K562 (cell line): ENCODE data around the gene ERI2. TPM values are rescaled to one million over a fixed set of nuclear protein-coding genes. Genes with fewer than 3 reads are reported as not detected.

Experiments used
- ATAC-seq: fragments of 200-7000 bp; cut with Tn5 transposase; 3 replicates; pipeline ENCODE4 v1.9.1; 2020; ENCODE audit warnings: moderate library complexity
- BruUV-seq: library from RNA; stranded (reverse); fragments of 400-500 nt; replicated peaks from 2 replicates; lab custom pipeline; 2021; lab: Mats Ljungman, UMichigan
- CTCF ChIA-PET: fragments of 300-600 bp; formaldehyde crosslinking; extraction: SDS; loops from one replicate; lab custom pipeline; 2021; ENCODE audit warnings: low intra/inter-chr PET ratio; lab: Yijun Ruan, JAX
- POLR2A ChIA-PET: fragments of 300-600, 350-650 bp; sonication (Branson Sonifier 250); formaldehyde crosslinking; extraction: SDS; loops from one replicate; lab custom pipeline; 2021; ENCODE audit warnings: antibody characterized with exemption, inconsistent platforms; lab: Yijun Ruan, JAX
- DNase-seq, 4 experiments: peaks; one replicate each; pipeline versions ENCODE4 v3.0.0 to v3.0.0-alpha.2; 2011 to 2018; ENCODE audit warnings: low spot score in 3 of 4, mixed read lengths in 3 of 4; ENCODE audit errors: extremely low read depth in 1 of 4
- FAIRE-seq: peaks from 2 replicates; lab custom pipeline; 2011; peaks lifted over from hg19 to GRCh38; lab: Jason Lieb, UNC
- H2AFZ ChIP-seq: 2 replicates; pipeline ENCODE4 v1.6.0; 2011; ENCODE audit warnings: low read depth, low read length, control low read depth, inconsistent platforms
- H3K27ac ChIP-seq: fragments of 200-600 bp; 3 replicates; pipeline ENCODE4 v1.8.0; 2011; ENCODE audit warnings: low read depth, mild to moderate bottlenecking, control low read depth, inconsistent platforms, low read length, moderate library complexity, mixed read lengths; ENCODE audit errors: extremely low read depth
- H3K27me3 ChIP-seq, 2 experiments: fragments of 300-600 bp in 1 of 2; 2 replicates in 1 of 2; 3 replicates in 1 of 2; pipeline versions ENCODE4 v1.6.0 to v1.8.0; 2011; ENCODE audit warnings: inconsistent platforms in 2 of 2, low read length in 2 of 2, mild to moderate bottlenecking in 1 of 2, mixed read lengths in 1 of 2, moderate library complexity in 1 of 2; ENCODE audit not compliant: control insufficient read depth in 2 of 2, insufficient read depth in 2 of 2
- H3K36me3 ChIP-seq: fragments of 300-600 bp; 3 replicates; pipeline ENCODE4 v1.8.0; 2011; ENCODE audit warnings: mild to moderate bottlenecking, low read length, inconsistent platforms; ENCODE audit not compliant: control insufficient read depth, insufficient read depth
- H3K4me1 ChIP-seq, 2 experiments: fragments of 200-600 bp in 1 of 2; replicated peaks in 1 of 2; 2 replicates in 1 of 2; 3 replicates in 1 of 2; pipeline versions ENCODE4 v1.5.1 to v1.8.0; 2011; ENCODE audit warnings: inconsistent platforms in 2 of 2, low read length in 2 of 2, mild to moderate bottlenecking in 1 of 2, mixed read lengths in 1 of 2, moderate library complexity in 1 of 2; ENCODE audit not compliant: control insufficient read depth in 2 of 2, insufficient read depth in 2 of 2
- H3K4me2 ChIP-seq: 2 replicates; pipeline ENCODE4 v1.6.1; 2011; ENCODE audit warnings: low read length, control low read depth, inconsistent platforms, mixed read lengths; ENCODE audit not compliant: insufficient read depth
- H3K4me3 ChIP-seq: fragments of 200-600 bp; sonication (generic), shearing (Covaris generic); 2 replicates; pipeline ENCODE4 v1.5.1; 2016; ENCODE audit warnings: control low read depth, inconsistent platforms
- H3K79me2 ChIP-seq: fragments of 200-600 bp; 3 replicates; pipeline ENCODE4 v1.8.0; 2011; ENCODE audit warnings: low read length, inconsistent platforms; ENCODE audit not compliant: control insufficient read depth, insufficient read depth
- H3K9ac ChIP-seq, 2 experiments: 2 replicates each; pipeline versions ENCODE4 v1.6.0 to v1.6.1; 2011; ENCODE audit warnings: low read depth in 2 of 2, low read length in 2 of 2, control low read depth in 1 of 2, inconsistent platforms in 1 of 2, mild to moderate bottlenecking in 1 of 2, mixed read lengths in 1 of 2; ENCODE audit not compliant: insufficient read depth in 1 of 2
- H3K9me1 ChIP-seq: one replicate; pipeline ENCODE4 v1.6.0; 2011; ENCODE audit warnings: inconsistent platforms, mild to moderate bottlenecking, low read length, moderate library complexity; ENCODE audit not compliant: control insufficient read depth, insufficient read depth
- H3K9me3 ChIP-seq: replicated peaks from 2 replicates; pipeline ENCODE4 v1.5.1; 2011; ENCODE audit warnings: low read depth, low read length, inconsistent platforms; ENCODE audit not compliant: control insufficient read depth, insufficient read depth
- H4K20me1 ChIP-seq: replicated peaks from 2 replicates; pipeline ENCODE4 v1.6.1; 2011; ENCODE audit warnings: low read length, inconsistent platforms, mixed read lengths; ENCODE audit not compliant: control insufficient read depth, insufficient read depth
- C11orf30 ChIP-seq: fragments of 450-650 bp; IDR thresholded peaks from 2 replicates; pipeline ENCODE4 v1.6.1; 2016; ENCODE audit warnings: low read depth, mild to moderate bottlenecking
- GTF2E2 ChIP-seq: fragments of 200-800 bp; sonication (Bioruptor generic); IDR thresholded peaks from 2 replicates; pipeline ENCODE4 v1.6.1; 2016; ENCODE audit warnings: missing genetic modification characterization, missing compliant biosample characterization
- MAFF ChIP-seq: IDR thresholded peaks from 2 replicates; pipeline ENCODE4 v1.6.1; 2012; ENCODE audit warnings: low read length, improper control_type of control experiment
- NFE2 ChIP-seq: IDR thresholded peaks from 2 replicates; pipeline ENCODE4 v1.6.1; 2014; ENCODE audit warnings: antibody characterized with exemption, low read depth
- RNF2 ChIP-seq: sonication (generic); IDR thresholded peaks from 2 replicates; pipeline ENCODE4 v1.6.1; 2016
- TCFL5 ChIP-seq: fragments of 250-450 bp; sonication (Bioruptor Pico); conservative IDR thresholded peaks from 2 replicates; pipeline ENCODE4 v1.6.1; 2021; ENCODE audit warnings: mild to moderate bottlenecking, moderate library complexity, matching md5 sums
- ZNF316 ChIP-seq: fragments of 450-650 bp; IDR thresholded peaks from 2 replicates; pipeline ENCODE4 v1.6.1; 2016
- WGBS: fragments of 100-300 bp; shearing (Covaris generic); methylation state at CpG from one replicate; pipeline ENCODE4 v1.1.6; 2016; ENCODE audit warnings: low coverage, mixed read lengths; ENCODE audit not compliant: insufficient coverage; ENCODE audit errors: missing lambda C conversion rate; 5-methylcytosine and 5-hydroxymethylcytosine counted together
- in situ Hi-C: fragments of 300-500 bp; cut with MboI; formaldehyde crosslinking; loops from 4 replicates; pipeline ENCODE4 v1.15.0; 2018; ENCODE audit warnings: inconsistent platforms, mixed read lengths
- intact Hi-C: fragments of 100-400 bp; cut with micrococcal nuclease; formaldehyde crosslinking; loops from 2 replicates; pipeline ENCODE4 v1.14.2; 2022
- polyA plus RNA-seq, 8 experiments: library from polyadenylated mRNA; depleted of rRNA in 4 of 8; stranded (reverse) in 5 of 8; unstranded in 3 of 8; fragments of >200 nt; fragmentation: Nextera tagmentation in 2 of 8; fragmentation: Illumina TruSeq in 1 of 8; extraction: Ambion mirVana in 2 of 8; extraction: Trizol in 1 of 8; gene quantifications; 2 replicates each; pipeline versions ENCODE4 v1.2.1 to v1.2.3, GENCODE V29; 2011 to 2014; ENCODE audit warnings: inconsistent platforms in 1 of 8, missing spikeins in 1 of 8
- total RNA-seq, 7 experiments: library from RNA; depleted of rRNA in 6 of 7; stranded (reverse); fragments of >200 nt in 6 of 7; fragmentation: Illumina TruSeq in 2 of 7; extraction: Trizol in 2 of 7; gene quantifications; 2 replicates each; pipeline versions ENCODE4 v1.2.1 to v1.2.3, GENCODE V29; 2011 to 2021; ENCODE audit warnings: low replicate concordance in 1 of 7
- TF ChIP-seq, protein P1 (sequence below), 2 experiments: fragments of 450-650 bp in 1 of 2; sonication (generic) in 1 of 2; formaldehyde crosslinking; conservative IDR thresholded peaks; 2 replicates each; pipeline versions ENCODE4 v1.4.0 to v1.8.1; 2020 to 2022; ENCODE audit warnings: mild to moderate bottlenecking in 1 of 2, missing genetic modification reagents in 1 of 2
- TF ChIP-seq, protein P2 (sequence below): fragments of 450-650 bp; IDR thresholded peaks from 2 replicates; pipeline ENCODE4 v1.6.1; 2016; ENCODE audit warnings: low read depth, mild to moderate bottlenecking, moderate library complexity
- TF ChIP-seq, protein P3 (sequence below), 2 experiments: fragments of 450-650 bp; formaldehyde crosslinking in 1 of 2; IDR thresholded peaks; 2 replicates each; pipeline versions ENCODE4 v1.4.0 to v1.6.1; 2014 to 2020; ENCODE audit warnings: mild to moderate bottlenecking in 2 of 2, borderline replicate concordance in 1 of 2, low read depth in 1 of 2

ERI2 gene
- total and polyA plus RNA-seq, 9 of the 15 experiments (the other 6 are each of a cell fraction or from before 2014, with no cell fraction given) = 23.3 to 57.0 (median 48.1) TPM

DNA sequence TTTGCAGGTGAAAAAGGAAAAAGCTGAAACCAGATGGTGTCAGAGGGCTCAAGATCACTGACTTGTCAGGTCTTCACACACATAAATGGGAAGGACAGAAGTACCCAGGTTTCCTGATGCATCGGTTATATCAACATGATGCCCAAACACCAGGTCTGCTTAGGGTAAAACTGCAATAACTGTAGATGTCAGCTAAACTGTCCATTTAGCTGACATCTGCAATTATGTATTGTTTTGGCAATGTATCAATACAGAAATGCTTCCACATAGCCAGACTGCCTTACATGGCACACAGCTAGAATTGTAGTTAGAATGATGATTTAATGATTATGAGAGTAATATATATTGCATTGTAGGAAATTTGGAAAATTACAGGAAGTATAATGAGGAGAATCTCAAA is 37.5 kb downstream of the ERI2 start:
- Histone ChIP-seq H3K4me1 (peaks cover 4 to 20% of the 10 kb centered on the region in 2 experiments; a peak in 1 of 5 replicates), H3K4me2 (no peak overlapping the region), H4K20me1 (no peaks in the 10 kb centered on the region), H3K9me1 (no peaks in the 10 kb centered on the region), H3K79me2 (peaks cover 64% of the 10 kb centered on the region), H3K9me3 (no peaks in the 10 kb centered on the region), H3K9ac (no peak overlapping the region), H3K4me3 (no peak overlapping the region), H2AFZ (no peak overlapping the region), H3K36me3 (peaks cover 27% of the 10 kb centered on the region; the same call in 2 of the 3 replicates), H3K27me3 (no peaks in the 10 kb centered on the region), H3K27ac (no peak overlapping the region)
- FAIRE-seq (no peak), DNase-seq (no peak), ATAC-seq (no peak)
- POLR2A ChIA-PET = interaction anchor here (1.5 kb wide), 1 partner anchor 23 kb away, joined by 3 read pairs; no protein-coding TSS in a partner anchor
- TF ChIP-seq TCFL5 = no peak
- peak; percentile 23; the same call in 1 of the 2 replicates for TF ChIP-seq C11orf30
- TF ChIP-seq MAFF = peak; percentile 35; the same call in 1 of the 2 replicates
- no peak for TF ChIP-seq NFE2
- TF ChIP-seq GTF2E2 (tag) = no peak
- no peak for TF ChIP-seq RNF2
- peak; percentile 57 for TF ChIP-seq ZNF316
- TF ChIP-seq, protein P1, sequence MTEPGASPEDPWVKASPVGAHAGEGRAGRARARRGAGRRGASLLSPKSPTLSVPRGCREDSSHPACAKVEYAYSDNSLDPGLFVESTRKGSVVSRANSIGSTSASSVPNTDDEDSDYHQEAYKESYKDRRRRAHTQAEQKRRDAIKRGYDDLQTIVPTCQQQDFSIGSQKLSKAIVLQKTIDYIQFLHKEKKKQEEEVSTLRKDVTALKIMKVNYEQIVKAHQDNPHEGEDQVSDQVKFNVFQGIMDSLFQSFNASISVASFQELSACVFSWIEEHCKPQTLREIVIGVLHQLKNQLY (CRISPR knock-in tag; conservative IDR thresholded peaks at IDR 0.05) = 0 out of 4 replicates have a peak, but pooled peaks of 1 of the 2 experiments have one; percentile 34
- TF ChIP-seq, protein P2, sequence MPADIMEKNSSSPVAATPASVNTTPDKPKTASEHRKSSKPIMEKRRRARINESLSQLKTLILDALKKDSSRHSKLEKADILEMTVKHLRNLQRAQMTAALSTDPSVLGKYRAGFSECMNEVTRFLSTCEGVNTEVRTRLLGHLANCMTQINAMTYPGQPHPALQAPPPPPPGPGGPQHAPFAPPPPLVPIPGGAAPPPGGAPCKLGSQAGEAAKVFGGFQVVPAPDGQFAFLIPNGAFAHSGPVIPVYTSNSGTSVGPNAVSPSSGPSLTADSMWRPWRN = no peak
- TF ChIP-seq, protein P3, sequence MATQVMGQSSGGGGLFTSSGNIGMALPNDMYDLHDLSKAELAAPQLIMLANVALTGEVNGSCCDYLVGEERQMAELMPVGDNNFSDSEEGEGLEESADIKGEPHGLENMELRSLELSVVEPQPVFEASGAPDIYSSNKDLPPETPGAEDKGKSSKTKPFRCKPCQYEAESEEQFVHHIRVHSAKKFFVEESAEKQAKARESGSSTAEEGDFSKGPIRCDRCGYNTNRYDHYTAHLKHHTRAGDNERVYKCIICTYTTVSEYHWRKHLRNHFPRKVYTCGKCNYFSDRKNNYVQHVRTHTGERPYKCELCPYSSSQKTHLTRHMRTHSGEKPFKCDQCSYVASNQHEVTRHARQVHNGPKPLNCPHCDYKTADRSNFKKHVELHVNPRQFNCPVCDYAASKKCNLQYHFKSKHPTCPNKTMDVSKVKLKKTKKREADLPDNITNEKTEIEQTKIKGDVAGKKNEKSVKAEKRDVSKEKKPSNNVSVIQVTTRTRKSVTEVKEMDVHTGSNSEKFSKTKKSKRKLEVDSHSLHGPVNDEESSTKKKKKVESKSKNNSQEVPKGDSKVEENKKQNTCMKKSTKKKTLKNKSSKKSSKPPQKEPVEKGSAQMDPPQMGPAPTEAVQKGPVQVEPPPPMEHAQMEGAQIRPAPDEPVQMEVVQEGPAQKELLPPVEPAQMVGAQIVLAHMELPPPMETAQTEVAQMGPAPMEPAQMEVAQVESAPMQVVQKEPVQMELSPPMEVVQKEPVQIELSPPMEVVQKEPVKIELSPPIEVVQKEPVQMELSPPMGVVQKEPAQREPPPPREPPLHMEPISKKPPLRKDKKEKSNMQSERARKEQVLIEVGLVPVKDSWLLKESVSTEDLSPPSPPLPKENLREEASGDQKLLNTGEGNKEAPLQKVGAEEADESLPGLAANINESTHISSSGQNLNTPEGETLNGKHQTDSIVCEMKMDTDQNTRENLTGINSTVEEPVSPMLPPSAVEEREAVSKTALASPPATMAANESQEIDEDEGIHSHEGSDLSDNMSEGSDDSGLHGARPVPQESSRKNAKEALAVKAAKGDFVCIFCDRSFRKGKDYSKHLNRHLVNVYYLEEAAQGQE (IDR thresholded peaks at IDR 0.05; ENCODE audit: borderline replicate concordance) = no peak
- TF ChIP-seq, protein P3 (CRISPR knock-in tag; IDR thresholded peaks at IDR 0.05; ENCODE audit: low read depth) = no peak
- no TSS peak for BruUV-seq
- WGBS = 94% methylated on average over 1 of the region's 1 CpG
- CTCF ChIA-PET = no interaction called here
- intact Hi-C loops (no loop called here), in situ Hi-C loops (no loop called here)
